GM04503 (cell line): ENCODE measurements around the gene ARL8B.

Source experiments
- DNase-seq: peaks from one replicate; pipeline ENCODE4 v3.0.0-alpha.2; 2012; ENCODE audit warnings: low read depth

ARL8B gene

DNA sequence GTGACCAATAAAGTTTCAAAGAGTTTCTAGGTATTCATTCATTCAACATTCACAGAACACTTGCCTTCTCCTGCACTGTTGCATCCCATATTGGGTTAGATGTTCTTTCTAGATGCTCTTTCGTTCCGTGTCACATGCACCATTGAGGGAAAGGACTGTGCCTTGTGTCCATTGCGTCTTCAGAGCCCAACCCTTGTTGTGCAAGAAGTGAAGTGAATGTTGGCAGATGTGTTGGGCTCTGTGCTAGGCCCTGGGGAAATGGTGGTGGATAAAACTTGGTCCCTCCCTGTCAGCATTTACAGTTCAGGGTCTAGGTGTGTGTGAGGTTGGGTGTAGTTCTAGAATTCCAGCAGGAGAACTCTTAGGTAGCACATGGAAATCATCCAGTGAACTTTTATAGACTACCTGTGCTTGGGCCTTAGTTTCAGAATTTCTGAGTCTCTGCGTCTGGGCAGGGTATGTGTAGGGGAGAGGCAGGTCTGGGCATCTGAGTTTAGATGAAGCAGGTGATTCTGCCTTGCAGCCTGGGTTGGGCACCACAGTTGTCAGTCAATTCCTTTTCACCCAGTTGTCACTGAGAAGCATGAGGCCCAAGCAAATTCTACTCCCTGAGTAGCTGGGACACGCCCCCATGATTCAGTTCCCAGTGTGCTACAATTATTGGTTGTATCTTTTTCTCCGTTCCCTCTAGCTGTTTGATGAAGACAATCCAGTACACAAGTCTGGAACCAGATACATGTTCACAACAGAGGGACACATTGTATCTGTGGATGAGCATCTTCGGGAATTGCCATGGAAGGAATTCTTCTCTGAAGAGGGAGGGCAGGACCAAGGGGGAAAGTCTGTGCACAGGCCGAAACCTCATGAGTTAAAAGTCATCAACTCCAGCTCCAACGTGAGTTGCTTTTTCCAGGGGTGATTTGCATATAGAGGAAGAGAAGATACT lies 90.8 kb downstream of the ARL8B start:
- DNase-seq = no peak

- no peak for DNase-seq
Observed at GRCh38 chr3:5213574-5213966, 91.5 kb downstream of the ARL8B start.

GRCh38 chr3:5214352-5214751 lies 92.3 kb downstream of the ARL8B start:
- DNase-seq = no peak

GRCh38 chr3:5217824-5218595 lies 95.9 kb downstream of the ARL8B start:
- DNase-seq = no peak

DNA sequence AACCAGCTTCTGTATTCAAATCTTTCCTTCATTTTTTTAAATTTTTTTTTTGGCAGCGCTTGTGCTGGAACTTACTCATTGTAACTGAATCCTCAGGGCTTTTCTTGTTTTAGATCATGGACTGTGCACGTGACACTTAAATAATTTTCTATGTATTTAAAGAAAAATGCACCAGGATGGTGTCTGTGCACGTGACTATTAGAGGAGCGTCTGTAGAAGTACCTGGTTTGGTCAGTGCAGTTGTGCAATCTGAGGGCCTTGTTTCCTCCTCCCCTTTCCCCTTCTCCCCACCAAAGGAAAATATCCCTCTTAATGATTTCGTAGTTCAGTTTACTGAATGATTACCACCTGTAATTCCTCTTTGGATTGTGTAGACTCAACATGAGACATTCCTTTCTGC lies 96.7 kb downstream of the ARL8B start:
- DNase-seq = no peak

- no peak for DNase-seq
Observed at GRCh38 chr3:5219216-5219615, 97.1 kb downstream of the ARL8B start.

DNA sequence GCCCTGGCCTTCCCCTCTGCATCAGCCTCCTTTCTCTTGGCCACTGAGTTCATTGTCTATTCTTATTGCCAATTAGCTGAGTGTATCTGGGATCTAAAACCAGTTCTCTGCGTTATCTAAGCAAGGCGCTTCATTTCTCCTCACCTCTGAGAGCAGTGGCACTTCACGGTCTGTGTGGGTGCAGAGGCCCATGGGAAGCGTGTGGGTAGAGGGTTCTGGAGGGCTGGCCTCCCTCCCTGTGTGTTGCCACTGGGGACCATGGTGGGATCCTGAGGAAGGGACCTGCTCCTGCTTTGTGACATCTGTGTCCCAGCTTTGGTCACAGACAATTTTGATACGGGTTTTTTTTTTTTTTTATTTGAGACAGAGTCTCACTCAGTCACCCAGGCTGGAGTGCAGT lies 98.1 kb downstream of the ARL8B start:
- no peak for DNase-seq

DNA sequence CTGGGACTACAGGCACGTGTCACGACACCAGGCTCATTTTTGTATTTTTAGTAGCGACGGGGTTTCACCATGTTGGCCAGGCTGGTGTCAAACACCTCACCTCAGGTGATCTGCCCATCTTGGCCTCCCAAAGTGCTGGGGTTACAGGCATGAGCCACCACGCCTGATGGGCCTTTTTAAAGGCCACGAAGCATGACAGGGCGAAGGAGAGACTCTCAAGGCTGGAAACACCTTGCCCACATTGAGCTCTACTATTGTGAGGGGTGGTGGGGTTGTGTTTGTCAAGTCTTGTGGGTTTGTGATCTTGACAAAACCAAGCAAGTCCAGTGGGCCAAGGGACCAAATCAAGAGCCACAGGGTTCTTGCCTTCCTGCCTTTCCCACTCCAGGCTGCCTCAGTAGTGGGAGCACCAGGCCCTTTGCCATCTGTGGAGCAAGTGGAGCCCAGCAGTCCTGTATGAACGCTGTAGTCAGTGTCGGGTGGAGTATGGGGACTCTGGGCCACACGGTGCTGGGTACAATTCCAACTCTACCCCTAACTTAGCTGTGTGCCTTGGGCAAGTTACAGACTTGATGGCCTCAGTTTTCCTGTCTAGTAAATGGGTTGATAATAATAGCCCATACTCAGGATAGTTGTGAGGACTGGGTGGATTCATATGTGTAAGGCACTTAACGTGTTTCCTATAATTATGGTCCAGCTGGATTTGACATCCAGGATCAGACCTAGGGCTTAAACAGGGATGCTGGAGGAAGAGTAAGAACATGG lies 98.8 kb downstream of the ARL8B start:
- DNase-seq = no peak

- no peak for DNase-seq
Observed at GRCh38 chr3:5221701-5222100, 99.6 kb downstream of the ARL8B start.

GRCh38 chr3:5222283-5223005 lies 100.4 kb downstream of the ARL8B start:
- DNase-seq = no peak

DNA sequence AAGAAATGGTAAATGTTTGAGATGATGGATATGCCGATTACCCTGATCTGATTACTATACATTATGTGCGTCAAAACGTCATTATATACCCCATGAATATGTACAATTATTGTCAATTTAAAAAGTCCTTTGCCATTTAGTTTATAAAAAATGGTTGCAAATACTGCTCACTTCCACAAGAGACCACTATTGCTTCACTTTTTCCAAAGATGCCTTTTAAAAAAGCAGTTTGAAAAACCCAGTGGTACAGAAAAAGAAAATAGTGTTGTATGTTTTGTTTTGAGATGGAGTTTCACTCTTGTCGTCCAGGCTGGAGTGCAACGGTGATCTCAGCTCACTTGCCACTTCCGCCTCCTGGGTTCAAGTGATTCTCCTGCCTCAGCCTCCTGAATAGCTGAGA lies 104.7 kb downstream of the ARL8B start:
- DNase-seq = no peak

- DNase-seq = no peak
Observed at GRCh38 chr3:5227812-5228211, 105.7 kb downstream of the ARL8B start.

DNA sequence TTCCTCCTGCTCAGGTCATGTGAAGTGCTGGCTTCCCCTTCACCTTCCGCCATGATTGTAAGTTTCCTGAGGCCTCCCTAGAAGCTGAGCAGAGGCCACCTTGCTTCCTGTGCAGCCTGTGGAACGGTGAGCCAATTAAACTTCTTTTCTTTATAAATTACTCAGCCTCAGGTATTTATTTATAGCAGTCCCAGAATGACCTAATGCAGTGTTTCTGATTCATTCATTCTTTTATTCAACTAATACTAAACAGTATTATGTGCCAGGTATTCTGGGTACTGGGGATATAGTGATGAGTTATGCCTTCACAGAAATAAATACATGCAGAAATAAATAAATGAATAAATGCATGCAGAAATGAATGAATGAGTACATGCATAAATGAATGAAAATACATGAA lies 107.3 kb downstream of the ARL8B start:
- DNase-seq = no peak
